ENCODE measurements around the gene NWD2.

NWD2 gene

DNA sequence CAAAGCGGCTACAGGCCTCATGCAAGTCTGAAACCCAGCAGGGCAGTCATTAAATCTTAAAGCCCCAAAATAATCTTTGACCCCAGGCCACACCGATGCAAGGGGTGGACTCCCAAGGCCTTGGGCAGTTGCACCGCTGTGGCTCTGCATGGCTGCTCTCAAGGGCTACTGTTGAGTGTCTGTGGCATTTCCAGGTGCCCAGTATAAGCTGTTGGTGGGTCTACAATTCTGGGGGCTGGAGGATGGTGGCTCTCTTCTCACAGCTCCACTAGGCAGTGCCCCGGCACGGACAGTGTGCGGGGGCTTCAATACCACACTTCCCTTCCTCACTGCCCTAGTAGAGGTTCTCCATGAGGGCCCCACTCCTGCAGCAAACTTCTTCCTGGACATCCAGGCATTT is 60.1 kb downstream of the NWD2 start:
- DNase-seq (ENCODE audit: low read depth in 2 of 2) = no peak

DNA sequence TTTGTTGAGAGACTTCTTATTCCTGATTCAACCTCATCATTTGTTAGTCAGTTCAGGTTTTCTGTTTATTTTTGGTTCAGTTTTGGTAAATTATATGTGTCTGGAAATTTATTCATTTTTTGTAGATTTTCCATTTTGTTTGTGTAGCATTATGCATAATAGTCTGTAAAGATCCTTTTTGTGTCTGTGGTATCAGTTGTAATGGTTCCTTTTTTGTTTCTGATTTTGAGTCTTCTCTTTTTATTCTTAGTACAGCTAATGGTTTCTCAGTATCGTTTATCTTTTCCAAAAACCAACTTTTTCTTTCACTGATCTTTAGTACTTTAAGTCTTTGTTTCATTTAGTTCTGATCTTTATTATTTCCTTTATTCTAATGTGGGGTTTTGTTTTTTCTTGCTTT is 61.4 kb downstream of the NWD2 start:
- no peak for DNase-seq (ENCODE audit: low read depth in 2 of 2)

DNA sequence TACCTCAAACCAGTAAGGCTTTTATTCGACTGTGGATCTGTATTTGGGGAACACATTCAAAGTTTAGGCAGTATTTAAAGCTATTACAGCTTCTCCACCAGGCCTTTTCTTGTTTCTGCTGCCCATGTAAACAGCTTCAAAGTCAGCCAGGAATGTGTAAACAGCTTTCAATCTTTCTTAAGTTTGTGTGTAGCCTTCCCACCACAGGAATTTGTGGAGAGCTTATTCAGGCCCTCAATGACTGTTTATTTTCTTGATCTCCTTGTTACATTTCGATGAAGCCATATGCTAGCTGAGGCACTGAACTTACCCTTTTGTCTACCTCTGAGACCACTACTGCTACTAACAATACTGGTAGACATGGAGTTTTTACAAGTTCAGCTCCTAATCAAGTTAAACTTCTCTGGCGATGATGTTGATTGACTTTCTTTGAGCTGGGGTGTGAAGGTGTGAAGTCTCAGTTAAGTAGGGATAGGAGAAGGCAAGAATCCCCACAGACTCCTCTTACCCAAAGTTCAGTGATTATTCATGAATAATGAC is 72.6 kb downstream of the NWD2 start:
- no peak for DNase-seq (ENCODE audit: low read depth in 2 of 2)

DNA sequence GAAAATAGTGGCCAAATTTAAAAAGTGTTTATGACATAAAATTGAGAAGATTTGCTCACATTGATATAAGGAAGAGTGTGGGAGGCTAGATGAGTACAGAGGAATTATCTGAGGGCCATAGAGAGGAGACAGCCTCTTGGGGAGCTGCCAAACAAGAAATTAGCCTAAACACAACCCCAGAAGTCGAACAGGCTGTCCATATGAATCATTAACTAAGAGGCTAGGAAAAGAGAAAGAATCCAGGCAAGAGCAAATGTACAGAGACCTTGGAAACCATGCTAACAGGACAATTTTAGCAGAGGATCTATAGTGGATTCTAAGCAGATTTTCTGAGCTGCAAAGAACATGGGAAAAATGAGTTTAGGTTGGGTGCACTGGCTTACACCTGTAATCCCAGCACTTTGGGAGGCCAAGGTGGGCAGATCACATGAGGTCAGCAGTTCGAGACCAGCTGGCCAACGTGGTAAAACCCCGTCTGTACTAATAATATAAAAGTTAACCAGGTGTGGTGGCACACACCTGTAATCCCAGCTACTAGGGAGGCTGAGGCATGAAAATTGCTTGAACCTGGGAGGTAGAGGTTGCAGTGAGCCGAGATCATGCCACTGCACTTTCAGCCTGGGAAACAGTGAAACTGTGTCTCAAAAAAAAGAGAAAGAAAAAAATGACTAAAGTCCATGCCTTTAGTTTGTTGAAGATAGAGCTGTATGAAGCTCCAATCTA is 76.1 kb downstream of the NWD2 start:
- no peak for DNase-seq (ENCODE audit: low read depth in 2 of 2)

DNA sequence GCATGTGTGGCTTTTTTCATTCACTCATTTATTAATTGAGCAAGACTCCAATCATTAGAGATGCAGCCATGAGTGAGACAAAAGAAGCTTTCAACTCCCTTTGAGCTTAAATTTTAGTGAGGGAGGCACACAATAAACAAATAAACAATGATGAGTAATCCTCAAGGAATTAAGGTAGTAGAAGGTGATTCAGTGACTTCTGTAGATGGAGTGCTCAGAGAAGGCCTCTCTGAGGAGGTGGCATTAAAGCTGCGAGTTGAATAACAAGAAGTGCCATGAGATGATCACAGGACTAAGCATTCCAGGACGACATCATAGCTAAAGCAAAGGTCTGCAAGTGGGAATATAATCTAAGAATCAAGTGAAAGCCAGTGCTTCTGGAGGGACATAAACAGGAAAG is 77.6 kb downstream of the NWD2 start:
- no peak for DNase-seq (ENCODE audit: low read depth in 2 of 2)

DNA sequence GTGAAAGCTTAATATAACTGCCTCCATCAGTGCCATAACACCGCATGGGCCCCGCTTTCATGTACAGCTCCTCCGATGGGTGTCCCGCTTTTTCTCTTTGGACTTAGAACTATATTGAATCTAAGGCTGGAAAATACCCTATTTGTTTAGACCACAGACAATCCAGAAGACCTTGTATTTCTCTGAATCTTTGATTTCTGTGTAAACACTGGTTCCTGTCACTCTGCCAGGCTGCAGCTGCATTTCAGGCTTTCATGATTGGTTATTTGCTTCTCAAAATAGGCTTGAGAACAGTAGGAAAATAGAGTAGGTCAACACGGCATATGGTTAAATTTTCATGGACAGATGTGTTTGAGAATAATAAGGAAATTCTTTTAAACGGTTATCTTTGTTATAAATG is 80.0 kb downstream of the NWD2 start:
- DNase-seq (ENCODE audit: low read depth in 2 of 2) = no peak

DNA sequence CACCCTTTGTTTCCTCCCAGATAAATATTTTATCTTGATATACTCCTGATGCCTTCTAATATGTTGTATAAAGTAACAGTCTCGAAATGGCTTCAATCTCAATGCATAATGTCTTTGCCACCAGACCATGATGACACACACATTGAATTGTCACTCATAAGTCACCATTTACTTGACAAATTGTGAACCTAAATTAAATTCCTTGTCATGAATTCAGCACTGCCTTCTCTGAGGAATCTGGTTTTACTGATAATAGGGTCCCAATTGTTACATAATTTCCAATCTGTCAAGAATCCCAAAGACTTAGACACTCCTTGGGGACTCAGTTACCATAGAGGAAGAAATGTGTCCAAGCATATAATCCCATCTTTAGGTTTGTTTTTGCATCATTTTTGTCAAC is 82.3 kb downstream of the NWD2 start:
- no peak for DNase-seq (ENCODE audit: low read depth in 2 of 2)

DNA sequence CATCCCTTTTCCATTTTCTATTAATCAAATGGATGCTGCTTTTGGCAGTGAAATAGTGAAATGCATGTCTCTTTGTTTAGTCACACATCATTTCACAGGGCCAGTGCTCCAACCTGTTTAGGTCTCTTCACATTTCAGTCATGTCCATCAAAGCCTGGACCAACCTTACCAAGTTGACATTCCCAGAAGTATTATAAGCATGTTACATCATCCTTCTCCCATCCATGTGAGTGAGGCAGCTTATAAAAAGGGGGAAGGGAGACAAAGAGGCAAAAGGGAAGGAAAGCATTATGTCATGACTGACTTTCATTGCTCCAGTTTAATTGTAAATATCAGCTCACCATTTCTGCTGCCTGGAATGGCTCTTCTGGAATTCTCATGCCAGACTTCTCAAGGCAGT is 94.4 kb downstream of the NWD2 start:
- no peak for DNase-seq (ENCODE audit: low read depth in 2 of 2)

DNA sequence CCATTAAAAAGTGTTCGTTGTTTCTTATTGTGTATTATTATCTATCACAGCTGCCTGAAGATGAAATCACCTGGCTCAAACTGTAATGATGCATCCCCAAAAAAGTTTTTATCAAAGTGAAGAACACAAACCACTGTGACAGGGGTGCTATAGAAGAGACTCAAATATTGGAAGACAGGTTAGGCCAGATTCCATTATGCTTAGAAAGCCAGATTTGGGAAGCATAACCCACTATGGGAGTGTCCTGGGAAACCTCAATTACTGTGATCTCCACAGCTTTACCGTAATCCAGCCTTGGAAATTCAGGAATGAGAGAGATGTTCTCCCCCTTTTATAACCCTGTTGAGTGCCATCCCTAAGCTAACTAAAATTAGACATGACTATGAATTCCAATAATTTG is 114.2 kb downstream of the NWD2 start:
- DNase-seq (ENCODE audit: low read depth in 2 of 2) = no peak

DNA sequence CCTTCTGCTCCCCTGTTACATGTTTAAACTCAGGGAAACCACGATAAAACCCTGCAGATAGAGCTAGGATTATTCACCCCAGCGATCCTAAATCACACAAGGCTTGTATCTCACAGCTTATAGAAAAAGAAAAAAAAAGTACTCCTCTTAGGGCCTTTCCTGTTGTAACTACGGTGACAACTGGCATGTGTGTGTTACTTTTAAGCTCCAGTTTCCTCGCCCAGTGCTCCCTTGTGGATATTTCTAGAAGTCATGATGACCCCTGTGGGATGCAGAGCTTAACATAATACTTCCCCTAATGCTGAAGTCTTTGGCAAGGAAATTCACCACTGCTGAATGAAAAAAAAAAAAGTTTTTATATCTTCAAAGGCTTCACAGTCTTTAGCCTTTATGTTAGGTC is 114.7 kb downstream of the NWD2 start:
- DNase-seq (ENCODE audit: low read depth in 2 of 2) = no peak

DNA sequence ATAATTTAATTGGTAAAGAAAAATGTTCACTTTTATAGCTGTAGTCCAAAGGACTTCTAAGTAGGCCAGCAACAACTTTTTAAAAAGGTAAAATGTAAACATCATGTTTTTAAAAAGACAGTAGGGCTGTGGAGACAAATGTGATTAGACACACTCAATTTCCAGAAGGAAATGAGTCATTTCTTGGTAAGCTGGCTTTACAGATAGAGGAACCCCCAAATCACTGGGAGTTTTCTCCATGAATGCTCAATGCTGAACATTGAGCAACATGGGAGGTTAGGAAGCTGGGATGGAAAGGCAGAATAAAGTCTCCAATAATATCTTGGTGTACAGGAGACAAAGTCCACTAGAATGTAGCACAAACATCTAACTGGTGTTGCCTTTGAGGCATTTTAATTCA is 121.3 kb downstream of the NWD2 start:
- no peak for DNase-seq (ENCODE audit: low read depth in 2 of 2)

DNA sequence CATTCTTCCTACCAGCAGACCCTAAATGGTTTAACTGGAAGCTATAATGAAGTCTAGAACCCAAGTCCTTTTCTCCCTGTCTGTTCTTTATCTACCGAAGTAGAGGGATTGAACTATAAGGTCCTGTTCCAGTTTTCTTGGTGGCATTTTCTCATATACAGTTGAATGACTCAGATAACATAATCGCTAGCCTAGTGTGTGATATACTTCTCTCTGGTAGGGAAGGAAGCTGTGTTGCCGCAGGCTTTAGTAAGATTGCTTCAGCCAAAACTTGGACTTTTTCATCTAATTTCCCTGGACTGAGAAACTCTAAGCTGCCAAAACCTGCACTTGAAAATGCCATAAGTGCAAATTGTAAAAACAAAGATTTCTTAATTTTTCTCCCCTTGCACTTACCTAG is 123.4 kb downstream of the NWD2 start:
- no peak for DNase-seq (ENCODE audit: low read depth in 2 of 2)

DNA sequence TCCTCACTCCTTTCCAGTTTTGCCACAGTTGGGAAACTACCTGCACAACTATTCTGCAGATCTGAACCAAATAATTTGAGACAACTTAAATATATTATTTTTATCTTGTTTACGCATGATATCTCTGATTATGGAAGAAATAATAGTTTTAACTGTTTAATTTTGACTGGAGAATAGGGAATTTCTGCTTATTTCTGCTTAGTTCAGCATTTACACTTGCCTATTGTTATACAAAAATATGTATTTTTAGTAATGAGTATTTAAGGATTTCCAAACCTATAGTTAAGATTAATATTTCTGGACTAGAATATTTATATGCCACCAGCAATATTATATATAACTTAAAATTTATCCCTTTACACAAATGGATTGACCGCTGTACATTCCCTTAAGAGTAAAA is 125.5 kb downstream of the NWD2 start:
- no peak for DNase-seq (ENCODE audit: low read depth in 2 of 2)

DNA sequence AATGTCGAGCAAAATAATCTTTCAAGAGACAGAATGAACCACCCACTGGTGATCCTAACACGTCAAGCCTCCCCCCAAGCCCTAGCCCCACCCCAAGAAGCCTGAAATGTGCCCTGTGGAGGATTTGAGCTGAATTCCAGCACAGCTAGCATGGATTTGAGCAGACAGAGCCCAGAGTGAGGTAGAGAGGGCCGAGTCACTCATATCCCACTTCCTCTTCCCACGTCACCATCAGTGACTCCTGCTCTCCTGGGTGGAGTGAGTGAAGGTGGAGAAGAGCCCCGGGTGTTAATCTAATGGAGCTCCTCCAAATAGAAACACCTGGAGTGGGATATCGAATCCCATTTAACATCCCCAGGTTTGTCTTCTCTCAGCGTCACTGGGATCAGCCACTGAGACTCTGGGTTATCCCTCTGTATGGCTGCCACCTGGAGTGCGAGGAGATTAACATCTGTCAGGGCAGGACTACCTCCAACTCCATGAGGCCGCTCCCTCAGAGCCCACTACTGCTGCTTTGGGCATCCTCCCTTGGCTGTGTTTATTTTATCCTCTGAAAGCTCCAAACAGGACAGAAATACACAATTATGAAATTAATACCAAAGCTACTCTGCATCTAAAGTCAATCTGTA is 136.6 kb downstream of the NWD2 start:
- DNase-seq (ENCODE audit: low read depth in 2 of 2) = no peak

DNA sequence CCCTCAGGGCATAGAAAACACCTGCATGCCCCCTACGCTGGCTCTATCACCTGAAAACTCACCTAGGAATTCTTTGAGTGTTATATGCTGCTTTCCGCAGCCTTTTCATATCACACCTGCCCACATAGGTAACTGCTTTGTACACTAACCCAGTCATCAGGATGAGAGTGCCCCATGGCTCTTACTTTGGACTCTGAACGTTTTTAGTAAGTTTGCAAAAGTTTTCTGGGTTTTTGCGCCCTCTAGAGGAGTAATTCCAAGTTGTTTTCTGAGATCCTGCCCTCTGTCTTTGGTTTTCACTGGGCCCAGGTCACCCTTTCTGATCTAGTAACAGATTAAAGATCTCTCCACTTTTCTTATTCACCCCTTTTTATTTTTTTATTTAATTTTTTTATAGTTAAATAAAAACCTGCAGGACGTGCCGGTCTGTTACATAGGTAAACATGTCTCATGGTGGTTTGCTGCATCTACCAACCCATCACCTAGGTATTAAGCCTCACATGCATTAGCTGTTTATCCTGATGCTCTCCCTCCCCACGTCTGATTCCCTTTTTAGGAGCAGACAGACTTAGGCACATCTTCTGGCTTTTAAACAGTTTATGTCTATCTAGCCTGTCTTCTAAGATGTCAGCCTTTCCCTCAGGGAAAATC is 139.2 kb downstream of the NWD2 start:
- no peak for DNase-seq (ENCODE audit: low read depth in 2 of 2)

DNA sequence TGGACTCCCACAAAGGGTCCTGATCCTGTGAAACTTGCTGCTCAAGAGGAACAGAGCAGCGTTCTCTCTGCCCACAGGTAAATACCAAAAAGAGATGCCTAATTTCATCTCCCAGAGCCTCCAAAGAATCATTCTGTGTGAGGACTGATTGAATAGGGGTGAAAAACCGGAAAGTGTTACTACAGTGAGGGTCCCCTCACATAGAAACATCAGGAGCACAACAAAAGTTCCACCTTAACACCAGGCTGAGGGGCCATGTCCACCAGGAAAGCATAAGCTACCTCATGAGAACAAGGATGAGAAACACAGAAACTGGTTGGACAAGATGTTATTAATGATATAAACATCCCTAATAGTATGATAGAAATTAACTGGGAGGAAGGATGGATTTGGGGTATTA is 140.9 kb downstream of the NWD2 start:
- no peak for DNase-seq (ENCODE audit: low read depth in 2 of 2)

DNA sequence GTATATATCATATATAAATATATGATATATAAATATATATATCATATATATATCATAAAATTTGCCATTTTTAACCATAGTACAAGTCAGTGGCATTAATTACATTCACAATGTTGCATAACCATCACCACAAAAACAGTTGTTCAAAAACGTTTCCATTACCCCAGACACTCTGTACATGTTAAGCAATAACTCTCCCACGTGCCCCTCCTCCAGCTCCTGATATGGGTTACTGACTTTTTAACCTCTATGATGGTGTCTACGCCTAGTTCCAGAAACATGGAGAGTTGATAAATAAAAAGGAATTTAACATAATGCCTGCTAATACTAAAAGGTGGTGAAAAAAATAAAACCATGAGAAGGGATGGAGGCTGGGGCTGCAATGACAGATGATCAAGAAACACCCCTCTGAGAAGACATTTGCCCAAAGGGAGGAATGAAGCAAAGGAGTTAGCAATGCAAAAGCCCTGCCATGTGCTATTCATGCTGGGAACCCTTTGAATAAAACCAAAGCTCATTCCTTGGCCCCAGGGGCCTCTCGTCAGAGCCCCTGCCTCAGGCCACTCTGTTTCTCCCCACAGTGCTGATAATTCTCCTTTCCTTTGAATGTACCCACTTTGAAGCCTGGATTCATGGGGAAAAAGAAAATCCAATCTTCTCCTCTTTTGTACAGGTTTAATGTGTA is 144.3 kb downstream of the NWD2 start:
- DNase-seq (ENCODE audit: low read depth in 2 of 2) = no peak

DNA sequence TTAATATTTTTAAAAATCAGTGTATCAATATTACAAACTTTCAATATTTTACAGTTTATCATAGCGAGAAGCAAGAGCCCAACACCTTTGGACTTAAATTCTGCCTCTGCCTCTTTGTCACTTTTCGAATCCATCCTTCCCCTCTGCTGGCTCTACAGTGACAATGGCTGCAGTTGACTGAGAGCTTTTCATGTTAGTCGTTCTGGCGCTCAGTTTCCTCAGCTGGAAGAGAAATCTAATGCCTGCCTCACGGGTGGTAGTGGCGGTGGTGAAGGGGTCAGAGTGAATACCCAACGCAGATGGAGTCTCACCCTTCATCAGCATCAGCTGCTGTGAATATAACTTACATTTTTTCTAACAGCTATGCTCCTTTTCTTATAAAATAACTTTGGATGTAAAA is 144.8 kb downstream of the NWD2 start:
- DNase-seq (ENCODE audit: low read depth in 2 of 2) = no peak

DNA sequence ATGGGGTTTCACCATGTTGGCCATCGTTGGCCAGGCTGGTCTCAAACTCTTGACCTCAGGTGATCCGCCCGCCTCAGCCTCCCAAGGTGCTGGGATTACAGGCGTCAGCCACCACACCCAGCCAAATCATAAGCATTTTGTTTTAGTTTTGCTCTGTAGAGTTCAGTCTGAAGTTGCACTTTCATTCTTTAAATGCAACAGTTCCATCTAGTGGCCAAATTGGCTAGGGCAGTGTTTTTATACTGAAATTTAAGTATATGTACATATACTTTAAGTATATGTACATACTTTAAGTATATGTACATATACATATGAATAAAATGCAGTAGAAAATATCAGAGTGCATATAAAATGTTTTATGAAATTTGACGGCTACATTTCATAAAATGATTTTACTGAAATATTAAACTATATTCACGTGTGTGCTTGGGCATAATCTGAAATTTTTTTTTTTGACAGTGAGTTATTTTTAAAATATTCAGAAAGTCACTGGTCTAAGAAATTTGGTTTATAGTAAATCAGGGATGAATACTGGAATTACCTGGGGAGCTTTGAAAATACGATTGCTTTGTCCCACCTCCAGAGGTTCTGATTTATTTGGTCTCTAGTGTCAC is 145.5 kb downstream of the NWD2 start:
- DNase-seq (ENCODE audit: low read depth in 2 of 2) = no peak

DNA sequence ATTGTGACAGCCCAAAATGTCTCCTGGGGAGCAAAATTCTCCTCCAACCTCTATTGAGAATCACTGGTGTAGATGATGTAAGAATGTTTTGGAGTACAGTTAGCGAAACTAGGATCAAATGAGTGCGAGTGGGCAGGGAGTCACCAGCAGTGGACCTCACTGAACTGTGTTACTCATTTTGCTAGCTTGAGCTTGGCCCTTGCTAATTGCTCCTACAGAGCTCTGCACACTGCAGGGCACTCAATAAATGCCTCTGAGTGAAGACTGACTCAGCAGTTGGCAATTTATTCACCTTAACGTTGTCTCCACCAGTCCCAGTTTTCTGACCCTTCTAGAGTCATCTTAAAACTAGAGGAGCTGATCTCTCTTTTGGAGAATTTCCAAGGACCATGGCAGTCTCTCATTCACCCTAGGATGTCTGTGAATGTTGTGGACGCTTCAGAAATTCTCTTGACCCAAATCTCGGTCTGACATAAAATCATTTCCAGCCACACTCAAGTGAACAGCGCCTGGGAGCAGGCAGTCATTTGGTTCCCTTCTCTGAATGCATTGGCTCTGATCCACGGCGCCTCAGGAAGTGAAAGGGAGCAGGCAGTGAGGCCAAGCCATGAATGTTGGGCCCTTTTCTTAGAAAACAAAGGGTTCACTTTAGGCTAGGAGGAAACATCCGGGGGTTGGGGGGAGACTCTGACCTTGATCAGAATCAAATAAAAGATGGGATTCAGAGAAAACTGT is 148.1 kb downstream of the NWD2 start:
- DNase-seq (ENCODE audit: low read depth in 2 of 2) = no peak

DNA sequence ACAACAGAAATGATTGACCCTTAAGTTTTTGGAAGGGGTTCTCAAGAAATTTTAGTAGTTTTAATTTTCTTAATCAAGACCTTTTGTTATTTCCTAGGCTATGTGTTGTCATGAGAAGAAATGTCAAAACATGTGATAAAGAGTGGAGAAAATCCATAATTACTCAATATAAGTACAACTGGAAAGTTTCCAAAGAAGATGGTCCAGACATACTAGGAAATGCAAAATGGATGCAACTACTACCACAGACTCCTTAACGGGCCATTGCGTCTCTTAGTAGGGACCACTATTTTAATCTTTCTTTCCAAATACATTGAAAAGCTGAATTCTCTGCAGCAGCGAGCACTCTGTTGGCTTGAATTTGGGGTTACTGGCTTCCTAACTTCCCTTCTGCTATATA is 148.8 kb downstream of the NWD2 start:
- no peak for DNase-seq (ENCODE audit: low read depth in 2 of 2)

All from stimulated activated CD8-positive, alpha-beta memory T cell treated with anti-CD3 and anti-CD28 coated beads, Interleukin-7, amount 100 ng/mL, for 4 hours (primary cell).